GM21737 (cell line): ENCODE measurements around the gene DEDD2.

ENCODE experiments used
- ATAC-seq: cut with Tn5 transposase; IDR thresholded peaks from one replicate; pipeline ENCODE4 v1.9.1; 2021; ENCODE audit warnings: mild to moderate bottlenecking, moderate library complexity; ENCODE audit not compliant: unreplicated experiment

The DEDD2 gene

GRCh38 chr19:42200116-42200715 is 17.3 kb downstream of the DEDD2 start:
- no peak for ATAC-seq

GRCh38 chr19:42199440-42200115 is 17.9 kb downstream of the DEDD2 start:
- peak; percentile 32 for ATAC-seq

GRCh38 chr19:42198676-42199439 is 18.6 kb downstream of the DEDD2 start:
- peak; percentile 45 for ATAC-seq

GRCh38 chr19:42197375-42197817 is 20.1 kb downstream of the DEDD2 start:
- ATAC-seq: no peak

GRCh38 chr19:42196011-42197001 is 21.2 kb downstream of the DEDD2 start:
- ATAC-seq: no peak

- no peak for ATAC-seq
Observed at GRCh38 chr19:42193706-42194105, 23.8 kb downstream of the DEDD2 start.

- ATAC-seq: no peak
Observed at GRCh38 chr19:42193294-42193693, 24.2 kb downstream of the DEDD2 start.

- ATAC-seq: no peak
Observed at GRCh38 chr19:42191855-42192254, 25.6 kb downstream of the DEDD2 start.

GRCh38 chr19:42191330-42191729 is 26.1 kb downstream of the DEDD2 start:
- no peak for ATAC-seq

- ATAC-seq: no peak
Observed at GRCh38 chr19:42189133-42189532, 28.3 kb downstream of the DEDD2 start.

GRCh38 chr19:42188665-42189064 is 28.8 kb downstream of the DEDD2 start:
- ATAC-seq: no peak

- ATAC-seq: no peak
Observed at GRCh38 chr19:42185277-42185676, 32.2 kb downstream of the DEDD2 start.

GRCh38 chr19:42184401-42184861 is 33.0 kb downstream of the DEDD2 start:
- ATAC-seq: no peak

- no peak for ATAC-seq
Observed at GRCh38 chr19:42178791-42179674, 38.4 kb downstream of the DEDD2 start.

GRCh38 chr19:42177686-42178019 is 39.8 kb downstream of the DEDD2 start:
- ATAC-seq: no peak

GRCh38 chr19:42176990-42177685 is 40.3 kb downstream of the DEDD2 start:
- peak; percentile 71 for ATAC-seq

GRCh38 chr19:42176649-42176989 is 40.9 kb downstream of the DEDD2 start:
- ATAC-seq: no peak

GRCh38 chr19:42175952-42176648 is 41.4 kb downstream of the DEDD2 start:
- ATAC-seq: no peak
